GM23338 (cell line): ENCODE data around the gene DRAM2. TPM values are rescaled to one million over a fixed set of nuclear protein-coding genes. Genes with fewer than 3 reads are reported as not detected.

ENCODE experiments used
- ATAC-seq: fragments of 200-7000 bp; cut with Tn5 transposase; 3 replicates; pipeline ENCODE4 v1.9.1; 2020
- DNase-seq: peaks from one replicate; pipeline ENCODE4 v3.0.0-alpha.2; 2015; ENCODE audit warnings: low spot score
- H2AFZ ChIP-seq: fragments of 200-600 bp; sonication (generic); 2 replicates; pipeline ENCODE4 v1.8.0; 2016; ENCODE audit warnings: antibody characterized with exemption, mild to moderate bottlenecking, moderate library complexity
- H3F3A ChIP-seq: fragments of 200-600 bp; sonication (generic); replicated peaks from 2 replicates; pipeline ENCODE4 v1.8.0; 2017; ENCODE audit warnings: antibody characterized with exemption, mixed run types, low read depth
- H3K27ac ChIP-seq: fragments of 200-600 bp; sonication (generic); 2 replicates; pipeline ENCODE4 v1.6.1; 2016; ENCODE audit warnings: low read depth
- H3K27me3 ChIP-seq: fragments of 200-600 bp; sonication (generic); 2 replicates; pipeline ENCODE4 v1.8.0; 2016; ENCODE audit warnings: mild to moderate bottlenecking, mixed run types, moderate library complexity; ENCODE audit not compliant: insufficient read depth
- H3K36me3 ChIP-seq: fragments of 200-600 bp; sonication (generic); 2 replicates; pipeline ENCODE4 v1.8.0; 2016; ENCODE audit warnings: mild to moderate bottlenecking; ENCODE audit not compliant: insufficient read depth
- H3K4me1 ChIP-seq: fragments of 200-600 bp; sonication (generic); 2 replicates; pipeline ENCODE4 v1.8.0; 2016; ENCODE audit warnings: mild to moderate bottlenecking, moderate library complexity; ENCODE audit not compliant: insufficient read depth
- H3K4me2 ChIP-seq: fragments of 200-600 bp; sonication (generic); 2 replicates; pipeline ENCODE4 v1.7.1; 2017; ENCODE audit warnings: mixed run types
- H3K4me3 ChIP-seq: fragments of 200-600 bp; sonication (generic); 2 replicates; pipeline ENCODE4 v1.6.1; 2016; ENCODE audit warnings: mixed run types
- H3K79me2 ChIP-seq: fragments of 200-600 bp; sonication (generic); replicated peaks from 2 replicates; pipeline ENCODE4 v1.8.0; 2017; ENCODE audit warnings: mild to moderate bottlenecking; ENCODE audit not compliant: insufficient read depth
- H3K9me2 ChIP-seq: fragments of 200-600 bp; sonication (generic); 2 replicates; pipeline ENCODE4 v1.8.0; 2017; ENCODE audit not compliant: insufficient read depth
- H4K20me1 ChIP-seq: fragments of 200-600 bp; sonication (generic); replicated peaks from 2 replicates; pipeline ENCODE4 v1.8.0; 2017; ENCODE audit warnings: mild to moderate bottlenecking; ENCODE audit not compliant: insufficient read depth
- H3K27ac Mint-ChIP-seq: 2 replicates; pipeline ENCODE4 v1.8.0; 2020; ENCODE audit warnings: inconsistent platforms, mild to moderate bottlenecking, moderate library complexity, mixed read lengths
- H3K27me3 Mint-ChIP-seq: 3 replicates; pipeline ENCODE4 v1.8.0; 2022; ENCODE audit warnings: low read depth, mild to moderate bottlenecking, moderate library complexity, mixed read lengths, inconsistent platforms; ENCODE audit not compliant: insufficient read depth, poor library complexity
- H3K36me3 Mint-ChIP-seq: 3 replicates; pipeline ENCODE4 v1.8.0; 2021; ENCODE audit warnings: low read depth, mild to moderate bottlenecking, inconsistent platforms, moderate library complexity, mixed read lengths
- H3K4me1 Mint-ChIP-seq: 3 replicates; pipeline ENCODE4 v1.8.0; 2020; ENCODE audit warnings: mild to moderate bottlenecking, inconsistent platforms, mixed read lengths
- H3K4me3 Mint-ChIP-seq: 3 replicates; pipeline ENCODE4 v1.8.0; 2021; ENCODE audit warnings: moderate library complexity, mild to moderate bottlenecking, inconsistent platforms, mixed read lengths
- H3K9me3 Mint-ChIP-seq: 3 replicates; pipeline ENCODE4 v1.8.0; 2020; ENCODE audit warnings: moderate library complexity, mild to moderate bottlenecking, inconsistent platforms, mixed read lengths
- POLR2AphosphoS5 ChIP-seq: IDR thresholded peaks from 2 replicates; pipeline ENCODE4 v1.6.1; 2016; ENCODE audit warnings: antibody characterized with exemption, low read depth
- ZNF462 ChIP-seq: fragments of 250-450 bp; sonication (Bioruptor Pico); IDR thresholded peaks from 2 replicates; pipeline ENCODE4 v1.5.0; 2020; ENCODE audit warnings: mild to moderate bottlenecking, moderate library complexity
- polyA plus RNA-seq: library from polyadenylated mRNA; unstranded; fragments of >200 nt; fragmentation: Nextera tagmentation; extraction: Ambion mirVana; gene quantifications from 2 replicates; pipeline ENCODE4 v1.2.1, GENCODE V29; 2016
- total RNA-seq: library from RNA; depleted of rRNA; stranded (reverse); fragments of >200 nt; shearing (Covaris generic); gene quantifications from 2 replicates; pipeline ENCODE4 v1.2.3, GENCODE V29; 2014

The DRAM2 gene
- total and polyA plus RNA-seq, 2 experiments from 2014 or later = 22.9 to 45.9 TPM

GRCh38 chr1:111139324-111139955, 453 bp downstream of the DRAM2 start:
- 0 out of 2 replicates have a peak overlapping the region, but pooled peaks have one; percentile 14 for H2AFZ ChIP-seq

More at GRCh38 chr1:111139324-111139955, 453 bp downstream of the DRAM2 start:
- Mint-ChIP-seq H3K36me3 (peaks cover 23% of the 10 kb centered on the region), H3K27ac (peak overlapping the region; percentile 96), H3K4me1 (peaks cover 32% of the 10 kb centered on the region), H3K27me3 (peaks cover 2% of the 10 kb centered on the region), H3K9me3 (no peaks in the 10 kb centered on the region), H3K4me3 (peak overlapping the region; percentile 96)
- no peaks in the 10 kb centered on the region for H3K9me2 ChIP-seq
- DNase-seq (peak; percentile 84), ATAC-seq (peak; percentile 70)
- H3F3A ChIP-seq = no peaks in the 10 kb centered on the region
- peak overlapping the region; percentile 89 for H3K4me2 ChIP-seq
- TF ChIP-seq POLR2AphosphoS5 (0 out of 2 replicates have a peak, but pooled peaks have one; percentile 12), ZNF462 (CRISPR knock-in tag) (no peak)
- H3K27ac ChIP-seq = peak overlapping the region; percentile 98
- H4K20me1 ChIP-seq = no peaks in the 10 kb centered on the region; the same call in none of the 2 replicates
- H3K4me3 ChIP-seq = peak overlapping the region; percentile 76
- H3K4me1 ChIP-seq = peaks cover 20% of the 10 kb centered on the region
- H3K27me3 ChIP-seq = no peaks in the 10 kb centered on the region
- peaks cover 10% of the 10 kb centered on the region; the same call in 1 of the 2 replicates for H3K36me3 ChIP-seq
- peaks cover 52% of the 10 kb centered on the region for H3K79me2 ChIP-seq
